GM18520 (cell line): ENCODE results near the gene SYCP2L.
A peak's percentile ranks its signal among the peaks of the same experiment; 100 is the strongest.
"Not testable (repeated sequence)": the region's sequence is repeated elsewhere in the genome, so short reads cannot be mapped to it uniquely, and the experiment has no call there.

Source experiments
- ATAC-seq: cut with Tn5 transposase; IDR thresholded peaks from one replicate; pipeline ENCODE4 v1.9.1; 2021; ENCODE audit not compliant: unreplicated experiment

SYCP2L gene

GRCh38 chr6:10954590-10955010 is 67.7 kb downstream of the SYCP2L start:
- no peak for ATAC-seq

DNA sequence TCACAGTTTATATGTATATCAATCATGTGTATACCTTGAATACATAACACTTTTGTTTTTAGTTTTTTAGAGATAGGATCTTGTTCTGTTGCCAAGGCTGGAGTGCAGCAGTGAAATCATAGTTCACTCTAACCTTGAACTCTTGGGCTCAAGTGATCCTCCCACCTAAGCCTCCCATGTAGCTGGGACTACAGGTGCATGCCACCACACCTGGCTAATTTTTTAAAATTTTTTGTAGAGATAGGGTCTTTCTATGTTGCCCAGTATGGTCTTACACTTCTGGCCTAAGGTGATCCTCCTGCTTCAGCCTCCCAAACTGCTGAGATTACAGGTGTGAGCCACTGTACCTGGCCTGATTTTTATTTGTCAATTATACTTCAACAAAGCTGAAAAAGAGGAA is 69.9 kb downstream of the SYCP2L start:
- no peak for ATAC-seq

DNA sequence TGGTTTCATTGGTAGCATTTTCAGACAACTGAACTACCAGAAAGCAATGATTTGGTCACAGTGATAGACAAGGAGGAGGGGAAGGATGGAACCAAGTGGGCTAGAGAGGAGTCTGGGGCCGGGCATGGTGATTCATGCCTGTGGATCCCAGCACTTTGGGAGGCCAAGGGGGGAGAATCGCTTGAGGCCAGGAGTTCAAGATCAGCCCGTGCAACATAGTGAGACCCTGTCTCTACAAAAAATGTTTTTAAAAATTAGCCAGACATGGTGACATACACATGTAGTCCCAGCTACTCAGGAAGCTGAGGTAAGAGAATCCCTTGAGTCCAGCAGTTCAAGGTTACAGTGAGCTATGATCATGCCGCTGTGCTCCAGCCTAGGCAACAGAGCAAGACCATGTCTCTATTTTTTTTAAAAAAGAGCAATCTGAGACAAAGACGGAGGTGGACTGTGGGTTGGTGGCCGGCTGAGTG is 70.6 kb downstream of the SYCP2L start:
- no peak for ATAC-seq

GRCh38 chr6:10960171-10960570 is 73.3 kb downstream of the SYCP2L start:
- no peak for ATAC-seq

GRCh38 chr6:10961837-10962236 is 75.0 kb downstream of the SYCP2L start:
- ATAC-seq = no peak

DNA sequence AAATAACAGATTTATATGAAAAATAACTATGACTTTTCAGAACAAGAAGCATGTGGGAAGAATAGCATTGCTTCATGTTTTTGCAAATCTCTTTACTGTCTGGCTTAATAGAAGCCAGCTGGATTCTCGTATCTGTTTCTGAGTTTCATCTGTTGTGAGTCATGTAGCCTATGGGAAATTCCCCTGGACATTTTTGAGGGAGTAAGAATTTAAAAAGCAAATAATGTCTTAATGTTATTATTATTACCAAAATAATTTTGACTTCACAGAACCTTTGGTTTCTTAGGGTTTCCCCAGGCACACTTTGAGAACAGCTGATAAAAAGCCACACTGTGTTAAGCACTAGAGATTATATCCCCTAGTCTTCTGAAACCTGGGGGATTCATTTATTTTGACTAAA is 75.8 kb downstream of the SYCP2L start:
- ATAC-seq = no peak

DNA sequence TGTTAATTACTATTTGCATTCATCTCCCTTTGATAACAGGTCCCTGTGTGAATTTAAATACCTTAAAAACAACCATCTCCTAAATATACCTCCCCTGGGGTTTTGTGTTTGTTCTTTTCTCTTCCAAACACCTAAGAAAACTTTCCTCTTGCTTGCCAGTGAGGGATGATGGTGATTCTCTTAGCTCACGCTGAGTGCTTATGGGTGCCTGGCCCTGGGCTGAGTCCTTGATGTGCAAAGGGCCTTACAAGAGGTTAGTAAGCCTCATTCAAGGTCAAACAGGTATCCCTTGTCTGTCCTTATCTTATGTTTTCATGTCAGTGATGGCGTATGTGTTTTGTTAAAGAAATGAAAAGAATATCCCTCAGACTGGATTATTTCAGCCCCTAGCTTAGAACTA is 76.3 kb downstream of the SYCP2L start:
- no peak for ATAC-seq

DNA sequence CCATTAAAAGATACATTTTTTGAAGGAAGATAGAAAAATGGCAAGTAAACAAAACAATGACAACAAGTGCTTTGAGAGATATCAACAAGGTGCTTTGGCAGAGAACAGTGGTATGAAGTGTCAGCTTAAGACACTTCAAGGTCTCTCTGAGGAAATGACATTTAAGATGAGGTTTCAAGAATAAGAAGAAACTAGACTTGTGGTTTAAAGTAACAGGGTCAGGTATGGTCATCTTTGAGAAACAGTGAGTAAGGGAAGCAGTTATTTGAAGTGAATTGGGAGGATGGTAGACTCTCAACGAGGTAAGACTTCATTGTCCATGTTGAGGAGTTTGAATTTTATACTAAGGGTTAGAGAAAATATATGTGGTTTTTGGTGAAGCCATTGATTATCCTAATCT is 77.8 kb downstream of the SYCP2L start:
- peak; percentile 96 for ATAC-seq

DNA sequence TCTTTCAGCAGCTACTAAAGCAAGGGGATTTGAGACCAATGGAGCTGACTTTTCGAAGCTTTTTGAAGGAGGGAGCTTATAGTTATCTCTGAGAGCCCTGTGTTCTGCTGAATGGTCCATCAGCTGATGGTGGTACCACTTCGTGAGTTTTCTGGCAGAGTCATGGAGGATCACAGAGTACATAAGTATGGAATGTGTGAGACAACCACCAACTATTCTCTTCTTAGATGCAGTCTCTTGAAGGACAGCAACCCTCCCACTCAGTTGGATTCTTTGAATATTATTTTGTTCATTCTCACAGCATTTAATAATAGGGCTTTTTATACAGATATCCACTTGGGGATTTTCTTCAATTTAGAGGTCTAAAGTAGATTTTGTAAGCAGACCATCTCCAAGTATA is 81.9 kb downstream of the SYCP2L start:
- ATAC-seq = no peak

DNA sequence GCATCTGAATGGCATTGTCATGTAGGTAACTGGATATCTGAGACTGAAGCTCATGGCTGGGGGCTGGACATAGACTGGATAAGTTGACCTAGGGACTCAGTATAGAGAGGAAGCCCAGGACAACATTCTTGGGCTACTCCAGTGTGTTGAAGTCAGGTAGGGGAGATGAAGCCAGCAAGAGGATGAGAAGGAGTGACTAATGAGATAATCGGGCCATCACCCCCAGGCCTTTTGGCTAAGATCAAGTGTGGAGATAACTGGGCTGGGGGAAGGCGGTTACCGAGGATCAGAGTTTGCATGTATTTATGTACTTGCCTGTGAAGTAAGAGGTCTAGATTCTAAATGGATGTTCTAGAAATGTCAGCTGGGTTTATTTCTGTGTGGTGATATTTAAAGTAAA is 83.9 kb downstream of the SYCP2L start:
- ATAC-seq = no peak

- ATAC-seq = no peak
Observed at GRCh38 chr6:10972196-10972595, 85.3 kb downstream of the SYCP2L start.

DNA sequence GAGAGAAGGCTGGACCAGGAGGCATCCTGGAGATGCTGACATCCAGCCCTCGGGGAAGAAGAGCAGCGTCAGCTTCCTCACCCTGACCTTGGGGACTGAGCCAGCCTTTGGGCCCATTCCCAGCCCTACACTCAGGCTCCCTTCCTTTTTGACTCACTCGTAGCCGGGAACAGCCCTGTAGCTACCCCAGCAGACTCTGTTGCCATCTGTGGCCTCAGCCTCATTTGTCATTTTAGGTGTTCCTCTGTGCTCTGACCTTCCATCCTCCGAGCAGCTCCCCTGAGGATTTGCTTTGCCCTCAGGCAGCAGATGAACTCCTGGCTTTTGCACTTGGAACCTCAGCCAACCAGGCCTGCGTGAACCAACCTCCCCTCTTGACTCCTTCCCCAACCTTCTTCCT is 89.7 kb downstream of the SYCP2L start:
- no peak for ATAC-seq

DNA sequence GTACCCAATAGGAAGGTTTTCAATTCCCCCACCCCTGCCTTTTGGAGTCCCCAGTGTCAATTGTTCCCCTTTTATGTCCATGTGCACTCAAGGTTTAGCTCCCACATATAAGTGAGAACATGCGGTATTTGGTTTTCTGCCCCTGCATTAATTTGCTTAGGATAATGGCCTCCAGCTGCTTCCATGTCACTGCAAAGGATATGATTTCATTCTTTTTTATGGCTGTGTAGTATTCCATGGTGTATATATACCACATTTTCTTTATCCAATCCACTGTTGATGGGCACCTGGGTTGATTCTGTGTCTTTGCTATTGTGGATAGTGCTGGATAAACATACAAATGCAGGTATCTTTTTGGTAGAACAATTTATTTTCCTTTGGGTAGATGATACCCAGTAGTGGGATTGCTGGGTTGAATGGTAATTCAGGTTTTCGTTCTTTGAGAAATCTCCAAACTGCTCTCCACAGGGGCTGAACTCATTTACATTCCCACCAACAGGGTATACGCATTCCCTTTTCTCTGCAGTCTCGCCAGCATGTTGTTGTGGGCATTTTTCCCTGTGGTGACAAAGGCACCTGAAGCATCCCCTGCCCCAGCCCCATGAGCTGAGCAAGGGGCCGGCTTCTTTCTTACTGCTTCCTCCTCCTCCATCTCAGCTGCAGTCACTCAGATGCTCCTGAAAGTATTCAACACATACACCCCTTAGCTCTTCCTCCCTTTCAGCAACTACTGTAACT is 90.5 kb downstream of the SYCP2L start:
- no peak for ATAC-seq

DNA sequence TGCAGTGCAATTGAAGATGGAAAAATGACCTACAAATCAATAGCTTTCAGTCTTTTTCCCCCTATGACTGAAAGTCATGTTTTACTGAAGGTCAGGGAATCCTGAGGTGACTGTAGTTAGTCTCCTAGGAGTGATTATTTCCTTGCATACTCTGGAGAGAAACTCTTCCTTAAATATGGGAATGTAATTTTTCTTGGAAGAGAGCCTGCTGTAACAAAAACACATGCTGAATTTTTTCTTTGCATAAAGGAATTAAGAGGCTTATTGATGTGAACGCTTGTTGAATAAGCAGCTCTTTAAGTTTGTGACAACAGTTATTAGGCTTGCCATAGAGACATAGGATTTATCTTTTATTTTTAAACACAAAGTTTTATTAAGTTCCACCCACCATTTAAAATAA is 92.8 kb downstream of the SYCP2L start:
- no peak for ATAC-seq

DNA sequence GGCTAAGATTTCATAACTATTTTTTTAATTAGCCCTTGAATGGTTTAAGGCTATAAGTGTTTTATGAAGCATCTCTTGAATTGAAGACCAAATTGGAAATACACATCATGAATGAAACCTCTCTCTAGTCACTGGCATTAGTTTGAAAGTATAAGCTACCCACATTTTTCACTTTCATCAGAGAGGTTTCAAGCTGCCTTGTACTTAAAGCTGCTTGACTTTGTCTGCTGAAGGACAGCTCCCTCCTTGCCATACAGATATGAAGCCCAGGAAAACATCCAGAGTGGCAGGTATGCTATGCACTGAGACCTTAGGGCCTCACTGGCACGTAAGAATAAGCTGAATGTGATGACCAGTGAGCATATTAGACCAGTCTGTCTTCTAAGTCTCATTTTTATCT is 94.6 kb downstream of the SYCP2L start:
- no peak for ATAC-seq

GRCh38 chr6:10984959-10985358 is 98.1 kb downstream of the SYCP2L start:
- not testable (repeated sequence) for ATAC-seq

DNA sequence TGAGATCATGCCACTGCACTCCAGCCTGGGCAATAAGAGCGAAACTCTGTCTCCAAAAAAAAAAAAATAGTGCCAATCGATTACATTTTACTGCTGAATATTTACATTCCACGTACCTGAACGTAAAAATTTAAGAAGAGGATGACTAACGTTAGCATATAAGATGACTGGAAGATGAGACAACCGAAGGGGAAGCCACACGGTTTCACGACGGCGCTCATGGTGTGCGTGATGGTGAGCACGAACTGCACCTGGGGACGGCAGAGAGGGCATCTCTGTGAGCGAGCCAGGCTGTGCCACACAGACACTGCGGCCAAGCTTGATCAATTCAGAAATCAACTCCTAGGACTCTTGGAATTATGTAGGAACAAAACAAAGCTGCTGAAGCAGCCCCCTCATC is 102.7 kb downstream of the SYCP2L start:
- ATAC-seq = no peak

DNA sequence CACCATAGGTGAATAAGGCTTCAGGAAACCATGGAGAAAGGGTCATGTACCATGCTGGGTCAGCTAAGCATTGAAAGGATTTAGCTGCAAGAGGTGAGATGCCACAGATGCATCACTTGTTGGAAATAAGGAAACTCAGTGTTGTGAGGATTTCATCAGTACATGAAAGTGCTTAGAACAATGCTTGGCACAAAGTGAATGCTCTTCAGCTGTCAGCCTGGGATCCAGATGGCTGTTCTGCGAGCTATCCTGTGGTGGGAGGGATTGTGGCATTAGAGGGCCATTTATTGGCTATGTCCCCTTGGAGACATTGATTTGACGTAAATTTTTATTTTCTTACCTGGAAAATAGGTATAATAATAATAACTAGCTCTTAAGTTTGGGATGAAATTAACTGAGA is 104.3 kb downstream of the SYCP2L start:
- ATAC-seq = no peak

- no peak for ATAC-seq
Observed at GRCh38 chr6:10993896-10994295, 107.0 kb downstream of the SYCP2L start.

GRCh38 chr6:10995114-10995707 is 108.4 kb downstream of the SYCP2L start:
- ATAC-seq = no peak

- ATAC-seq = no peak
Observed at GRCh38 chr6:10999994-11000393, 113.1 kb downstream of the SYCP2L start.

DNA sequence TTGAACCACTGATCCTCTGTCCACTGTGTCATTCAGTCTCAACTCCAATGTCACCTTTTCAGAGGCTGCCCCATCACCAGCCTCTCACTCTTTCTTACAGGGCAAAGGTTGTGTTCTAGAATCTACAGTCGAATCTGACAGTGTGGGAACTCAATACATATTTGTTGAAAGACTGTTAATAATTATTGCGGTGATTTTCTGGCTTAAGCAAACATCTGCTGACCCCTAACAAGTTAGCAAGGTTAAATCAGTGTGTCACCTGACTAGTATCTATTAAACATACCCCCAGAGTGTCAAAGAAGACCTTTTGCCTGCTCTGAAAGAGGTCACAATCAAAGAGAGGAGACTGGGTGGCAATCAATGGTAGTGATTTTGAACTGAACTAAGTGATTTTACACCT is 115.3 kb downstream of the SYCP2L start:
- ATAC-seq = no peak

DNA sequence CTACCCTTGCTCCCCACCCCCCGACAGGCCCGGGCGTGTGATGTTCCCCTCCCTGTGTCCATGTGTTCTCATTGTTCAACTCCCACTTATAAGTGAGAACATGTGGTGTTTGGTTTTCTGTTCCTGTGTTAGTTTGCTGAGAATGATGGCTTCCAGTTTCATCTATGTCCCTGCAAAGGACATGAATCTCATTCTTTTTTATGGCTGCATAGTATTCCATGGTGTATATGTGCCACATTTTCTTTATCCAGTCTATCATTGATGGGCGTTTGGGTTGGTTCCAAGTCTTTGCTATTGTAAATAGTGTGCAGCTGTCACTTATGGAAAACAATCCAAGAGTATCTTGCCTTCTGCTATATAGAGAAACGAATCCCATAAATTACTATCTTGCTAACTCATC is 116.4 kb downstream of the SYCP2L start:
- ATAC-seq = not testable (repeated sequence)
